H1 (cell line): Measurements from ENCODE around the gene HTR6. TPM values are rescaled to one million over a fixed set of nuclear protein-coding genes. Genes with fewer than 3 reads are reported as not detected.

Source experiments
- CTCF ChIA-PET: fragments of 300-600 bp; sonication (Branson Sonifier 250); formaldehyde crosslinking; loops from one replicate; lab custom pipeline; 2021; ENCODE audit not compliant: partially characterized antibody; lab: Charles Lee
- POLR2A ChIA-PET: fragments of 300-600 bp; sonication (Branson Sonifier 250); formaldehyde crosslinking; loops from one replicate; lab custom pipeline; 2021; ENCODE audit warnings: inconsistent platforms; ENCODE audit not compliant: partially characterized antibody; lab: Charles Lee
- DNase-seq, 2 experiments: peaks; one replicate each; pipeline versions ENCODE4 v3.0.0 to v3.0.0-alpha.2; 2010 to 2022; ENCODE audit warnings: low spot score in 2 of 2, low read depth in 1 of 2, mixed read lengths in 1 of 2
- FAIRE-seq: peaks from 2 replicates; lab custom pipeline; 2011; peaks lifted over from hg19 to GRCh38; lab: Jason Lieb, UNC
- H2AFZ ChIP-seq: 2 replicates; pipeline ENCODE4 v1.8.1; 2012; ENCODE audit warnings: low read length, inconsistent platforms
- H2AK5ac ChIP-seq: 2 replicates; pipeline ENCODE4 v1.6.1; 2013; ENCODE audit warnings: low read depth, low read length
- H2BK120ac ChIP-seq: replicated peaks from 2 replicates; pipeline ENCODE3; 2013; ENCODE audit warnings: low read depth, low read length, inconsistent platforms
- H2BK12ac ChIP-seq: 2 replicates; pipeline ENCODE4 v1.6.1; 2013; ENCODE audit warnings: low read depth, low read length
- H2BK15ac ChIP-seq: 2 replicates; pipeline ENCODE4 v1.6.1; 2013; ENCODE audit warnings: low read length
- H2BK20ac ChIP-seq: 2 replicates; pipeline ENCODE4 v1.6.1; 2013; ENCODE audit warnings: low read length
- H2BK5ac ChIP-seq: 2 replicates; pipeline ENCODE4 v1.6.1; 2013; ENCODE audit warnings: low read depth, low read length
- H3K14ac ChIP-seq: 2 replicates; pipeline ENCODE4 v1.6.1; 2013; ENCODE audit warnings: inconsistent platforms; ENCODE audit not compliant: insufficient read length
- H3K18ac ChIP-seq: 2 replicates; pipeline ENCODE4 v1.6.1; 2013; ENCODE audit warnings: low read length; ENCODE audit errors: extremely low read depth
- H3K23ac ChIP-seq: 2 replicates; pipeline ENCODE4 v1.6.1; 2013; ENCODE audit warnings: inconsistent platforms; ENCODE audit not compliant: insufficient read length
- H3K23me2 ChIP-seq: 2 replicates; pipeline ENCODE4 v1.6.1; 2013; ENCODE audit warnings: low read depth, low read length
- H3K27ac ChIP-seq: 2 replicates; pipeline ENCODE4 v1.6.1; 2011; ENCODE audit warnings: low read depth, low read length, inconsistent platforms
- H3K27me3 ChIP-seq, 4 experiments: replicated peaks in 1 of 4; 1 replicate in 1 of 4; 2 replicates in 3 of 4; pipeline versions ENCODE4 v1.6.1 to v1.8.1; 2011 to 2013; ENCODE audit warnings: low read length in 3 of 4, mild to moderate bottlenecking in 3 of 4, inconsistent platforms in 2 of 4, mixed read lengths in 2 of 4, moderate library complexity in 1 of 4; ENCODE audit not compliant: control insufficient read depth in 3 of 4, insufficient read depth in 3 of 4; ENCODE audit errors: extremely low read depth in 1 of 4
- H3K36me3 ChIP-seq, 4 experiments: 2 replicates each; pipeline versions ENCODE4 v1.6.1 to v1.8.1; 2011 to 2013; ENCODE audit warnings: mild to moderate bottlenecking in 4 of 4, low read length in 3 of 4, moderate library complexity in 2 of 4, control low read depth in 1 of 4, inconsistent platforms in 1 of 4; ENCODE audit not compliant: insufficient read depth in 4 of 4, control insufficient read depth in 2 of 4
- H3K4ac ChIP-seq: replicated peaks from 2 replicates; pipeline ENCODE3; 2013; ENCODE audit warnings: low read length, low read depth, mixed read lengths, inconsistent platforms; ENCODE audit not compliant: insufficient read length
- H3K4me1 ChIP-seq, 4 experiments: replicated peaks in 1 of 4; 1 replicate in 1 of 4; 2 replicates in 3 of 4; pipeline versions ENCODE4 v1.6.1 to v1.8.1; 2011 to 2013; ENCODE audit warnings: low read length in 3 of 4, inconsistent platforms in 2 of 4, mixed read lengths in 1 of 4; ENCODE audit not compliant: insufficient read depth in 4 of 4, control insufficient read depth in 3 of 4
- H3K4me2 ChIP-seq, 2 experiments: 2 replicates each; pipeline versions ENCODE4 v1.6.1 to v1.8.1; 2011 to 2013; ENCODE audit warnings: low read depth in 2 of 2, low read length in 2 of 2, control low read depth in 1 of 2, inconsistent platforms in 1 of 2, mild to moderate bottlenecking in 1 of 2; ENCODE audit not compliant: insufficient read depth in 1 of 2
- H3K4me3 ChIP-seq, 4 experiments: fragments of 200-600, 300-600 bp in 1 of 4; sonication (generic), shearing (Covaris generic), sonication (Bioruptor Twin) in 1 of 4; 2 replicates each; pipeline versions ENCODE4 v1.5.1 to v1.8.1; 2011 to 2016; ENCODE audit warnings: low read length in 4 of 4, low read depth in 3 of 4, control low read depth in 2 of 4, inconsistent platforms in 2 of 4, mild to moderate bottlenecking in 2 of 4, mixed read lengths in 1 of 4, moderate library complexity in 1 of 4; ENCODE audit not compliant: insufficient read depth in 2 of 4; ENCODE audit errors: extremely low read depth in 1 of 4
- H3K56ac ChIP-seq: replicated peaks from 2 replicates; pipeline ENCODE3; 2013; ENCODE audit warnings: low read depth, mild to moderate bottlenecking, mixed read lengths, low read length, inconsistent platforms; ENCODE audit not compliant: insufficient read length
- H3K79me1 ChIP-seq: 2 replicates; pipeline ENCODE4 v1.6.1; 2013; ENCODE audit warnings: low read depth, low read length, control low read depth
- H3K79me2 ChIP-seq, 2 experiments: 2 replicates each; pipeline versions ENCODE4 v1.6.1 to v1.8.1; 2012 to 2013; ENCODE audit warnings: low read length in 2 of 2, mild to moderate bottlenecking in 2 of 2, inconsistent platforms in 1 of 2; ENCODE audit not compliant: insufficient read depth in 2 of 2, control insufficient read depth in 1 of 2
- H3K9ac ChIP-seq, 4 experiments: replicated peaks in 1 of 4; 1 replicate in 1 of 4; 2 replicates in 3 of 4; pipeline versions ENCODE4 v1.6.1 to v1.8.1; 2011 to 2013; ENCODE audit warnings: low read depth in 3 of 4, low read length in 3 of 4, control low read depth in 2 of 4, mild to moderate bottlenecking in 2 of 4, moderate library complexity in 2 of 4, inconsistent platforms in 1 of 4; ENCODE audit errors: extremely low read depth in 1 of 4
- H3K9me3 ChIP-seq, 2 experiments: 2 replicates each; pipeline versions ENCODE4 v1.6.1 to v1.8.1; 2012 to 2013; ENCODE audit warnings: mild to moderate bottlenecking in 2 of 2, moderate library complexity in 2 of 2, control low read depth in 1 of 2, inconsistent platforms in 1 of 2, low read depth in 1 of 2, low read length in 1 of 2, mixed read lengths in 1 of 2; ENCODE audit not compliant: insufficient read depth in 2 of 2
- H4K20me1 ChIP-seq, 2 experiments: replicated peaks in 1 of 2; 2 replicates each; pipeline versions ENCODE3 to v1.8.1; 2011 to 2013; ENCODE audit warnings: inconsistent platforms in 2 of 2, low read length in 2 of 2, mild to moderate bottlenecking in 1 of 2; ENCODE audit not compliant: insufficient read depth in 2 of 2, control insufficient read depth in 1 of 2
- H4K5ac ChIP-seq: 2 replicates; pipeline ENCODE4 v1.6.1; 2013; ENCODE audit warnings: low read length, low read depth, mixed read lengths, inconsistent platforms; ENCODE audit not compliant: insufficient read length
- H4K8ac ChIP-seq: 2 replicates; pipeline ENCODE4 v1.8.0; 2013; ENCODE audit warnings: mild to moderate bottlenecking, moderate library complexity, low read length, inconsistent platforms; ENCODE audit not compliant: insufficient read depth; ENCODE audit errors: extremely low read depth
- H4K91ac ChIP-seq: replicated peaks from 2 replicates; pipeline ENCODE3; 2013; ENCODE audit warnings: low read length, mixed read lengths, inconsistent platforms; ENCODE audit not compliant: insufficient read length
- HDAC2 ChIP-seq, 2 experiments: fragments of 300-600 bp in 1 of 2; sonication (generic) in 1 of 2; IDR thresholded peaks; 2 replicates each; pipeline ENCODE4 v1.6.1; 2011 to 2012; ENCODE audit warnings: low read depth in 2 of 2, low read length in 2 of 2, mild to moderate bottlenecking in 2 of 2, moderate library complexity in 2 of 2, borderline replicate concordance in 1 of 2, inconsistent platforms in 1 of 2
- KDM1A ChIP-seq: fragments of 200-600, 300-600 bp; sonication (generic); IDR thresholded peaks from 2 replicates; pipeline ENCODE4 v1.7.1; 2016; ENCODE audit warnings: mild to moderate bottlenecking, low read length, borderline replicate concordance
- PHF8 ChIP-seq: fragments of 200-600 bp; sonication (generic); conservative IDR thresholded peaks from 2 replicates; pipeline ENCODE4 v1.7.1; 2012; ENCODE audit warnings: low read depth, mild to moderate bottlenecking, inconsistent platforms, low read length, moderate library complexity
- TCF12 ChIP-seq: IDR thresholded peaks from 2 replicates; pipeline ENCODE4 v1.6.1; 2011; ENCODE audit warnings: low read depth, mild to moderate bottlenecking, low read length
- WGBS, 2 experiments: shearing (Covaris generic) in 1 of 2; methylation state at CpG; one replicate each; pipeline versions ENCODE4 v1.1.6 to v1.1.7; 2013 to 2015; ENCODE audit warnings: low lambda C conversion rate in 2 of 2, mixed read lengths in 2 of 2, inconsistent platforms in 1 of 2, low coverage in 1 of 2, missing lambda C conversion rate in 1 of 2; ENCODE audit not compliant: insufficient replicate concordance in 2 of 2, insufficient coverage in 1 of 2, insufficient read length in 1 of 2; ENCODE audit errors: extremely low coverage in 1 of 2, missing lambda C conversion rate in 1 of 2; 5-methylcytosine and 5-hydroxymethylcytosine counted together
- polyA plus RNA-seq, 7 experiments: library from polyadenylated mRNA; depleted of rRNA in 3 of 7; stranded (reverse) in 5 of 7; unstranded in 2 of 7; fragments of >200 nt in 5 of 7; fragments of 200-250 nt in 2 of 7; gene quantifications; 1 replicate in 5 of 7; 2 replicates in 1 of 7; 4 replicates in 1 of 7; pipeline versions ENCODE4 v1.2.1 to v1.2.3, GENCODE V29; 2011 to 2013; ENCODE audit warnings: missing spikeins in 2 of 7, mixed read lengths in 2 of 7
- total RNA-seq: library from RNA; stranded (reverse); fragmentation: NEBNext Ultra II Directional; extraction: Animal tissue kit (Norgen Biotek cat#: 25700); gene quantifications from 2 replicates; pipeline ENCODE4 v1.2.1, GENCODE V29; 2021

The HTR6 gene
- total and polyA plus RNA-seq, 2 of the 8 experiments (the other 6 are each of a cell fraction or from before 2014, with no cell fraction given), result 0.76 to 0.95 TPM

- no peak overlapping the region for H2BK5ac ChIP-seq
- WGBS, 2 experiments, result 89% methylated on average over 1 of the region's 1 CpG; no CpG with 5 or more reads in 1 of the 2 experiments
- H2AFZ ChIP-seq, result no peak overlapping the region
- H3K23me2 ChIP-seq, result no peaks in the 10 kb centered on the region
- no peak overlapping the region for H2BK20ac ChIP-seq
- no peaks in the 10 kb centered on the region for H3K79me1 ChIP-seq
- H2BK12ac ChIP-seq, result no peak overlapping the region
- no peak overlapping the region for H3K9ac ChIP-seq
- H3K14ac ChIP-seq, result no peak overlapping the region
- H3K36me3 ChIP-seq, result no peaks in the 10 kb centered on the region
- no peak overlapping the region for H3K18ac ChIP-seq
- ChIA-PET POLR2A (no interaction called here), CTCF (interaction anchor here (0.7 to 2.3 kb wide), 5 partner anchors 10 to 350 kb away, joined by 3 to 8 read pairs (median 4); no protein-coding TSS in a partner anchor)
- no peak overlapping the region for H2BK120ac ChIP-seq
- DNase-seq (no peak), FAIRE-seq (no peak)
- TF ChIP-seq TCF12, result no peak
- peak; percentile 98 for TF ChIP-seq KDM1A
- TF ChIP-seq HDAC2 (IDR thresholded peaks at IDR 0.05; ENCODE audit: borderline replicate concordance in 1 of 2, low read depth in 2 of 2, low read length in 2 of 2), result peak in 1 of 2 experiments; percentile 61; a peak in 1 of 4 replicates
- TF ChIP-seq PHF8, result no peak
- no peak overlapping the region for H2AK5ac ChIP-seq
- H3K79me2 ChIP-seq, result no peaks in the 10 kb centered on the region
- H4K5ac ChIP-seq, result no peak overlapping the region
- H3K4me1 ChIP-seq, result peaks cover 3 to 18% (median 11%) of the 10 kb centered on the region in 4 experiments
- H3K4me3 ChIP-seq, result no peak overlapping the region
- no peak overlapping the region for H4K91ac ChIP-seq
- no peaks in the 10 kb centered on the region for H4K20me1 ChIP-seq
- no peaks in the 10 kb centered on the region for H3K9me3 ChIP-seq
- H3K4ac ChIP-seq, result no peak overlapping the region
- H3K27me3 ChIP-seq, result no peaks in the 10 kb centered on the region
- H2BK15ac ChIP-seq, result no peak overlapping the region
- H3K56ac ChIP-seq, result no peak overlapping the region
- H4K8ac ChIP-seq, result no peak overlapping the region
- no peak overlapping the region for H3K4me2 ChIP-seq
- H3K27ac ChIP-seq, result no peak overlapping the region
- no peak overlapping the region for H3K23ac ChIP-seq
Observed at GRCh38 chr1:19687414-19687813, 22.7 kb downstream of the HTR6 start.
